ENCODE measurements around the gene EFEMP2. TPM values are rescaled to one million over a fixed set of nuclear protein-coding genes. Genes with fewer than 3 reads are reported as not detected.

Gene EFEMP2
- total and polyA plus RNA-seq, 2 donors (not counting 1 experiment from before 2014, with no cell fraction given) = 9.5 to 14.7 TPM

GRCh38 chr11:65829459-65829858 lies 43.1 kb downstream of the EFEMP2 start:
- intact Hi-C loops (cut with micrococcal nuclease) = no loop called here
- H3K36me3 ChIP-seq (replicated peaks in 1 of 2; ENCODE audit: control extremely low read depth in 1 of 2, control insufficient read depth in 1 of 2, extremely low read depth in 1 of 2, insufficient read depth in 2 of 2, low read length in 1 of 2) = no peaks in the 10 kb centered on the region
- TF ChIP-seq EZH2 (IDR thresholded peaks at IDR 0.05; ENCODE audit: borderline replicate concordance, insufficient read depth, low read depth, low read length, poor library complexity, severe bottlenecking) (no peak), CTCF (IDR thresholded peaks at IDR 0.05) (no peak)
- H3K9me3 Mint-ChIP-seq (ENCODE audit: insufficient read depth) = no peaks in the 10 kb centered on the region
- no peaks in the 10 kb centered on the region for H4K20me1 ChIP-seq (ENCODE audit: control insufficient read depth, insufficient read depth, low read length, poor library complexity, severe bottlenecking)
- no peak overlapping the region for H3K27ac ChIP-seq (ENCODE audit: low read length in 2 of 2)
- no peak overlapping the region for H3K27ac Mint-ChIP-seq
- 91% methylated on average over 3 of the region's 4 CpGs for WGBS (ENCODE audit: insufficient coverage)
- peaks cover 0 to 4% (median 0%) of the 10 kb centered on the region in 4 experiments for H3K27me3 ChIP-seq (replicated peaks in 1 of 4; ENCODE audit: control extremely low read depth in 1 of 4, control insufficient read depth in 3 of 4, insufficient read depth in 4 of 4, low read length in 3 of 4)
- CTCF ChIA-PET = interaction anchor here (0.7 to 1.1 kb wide), 3 partner anchors 10 to 154 kb away, joined by 3 to 4 read pairs (median 3); no protein-coding TSS in a partner anchor
- peaks cover 7% of the 10 kb centered on the region for H3K79me2 ChIP-seq (ENCODE audit: control insufficient read depth, insufficient read depth, low read length)
- no peak overlapping the region for H3K4me2 ChIP-seq (replicated peaks; ENCODE audit: low read depth, low read length, poor library complexity, severe bottlenecking)
- POLR2A ChIA-PET = no interaction called here
- H3K27me3 Mint-ChIP-seq = no peaks in the 10 kb centered on the region
- no peak overlapping the region for H3K4me3 ChIP-seq (ENCODE audit: control extremely low read depth in 1 of 5, extremely low read depth in 1 of 5, insufficient read depth in 1 of 5, low read depth in 2 of 5, low read length in 4 of 5)
- no peak overlapping the region for H2AFZ ChIP-seq (ENCODE audit: insufficient read depth, low read depth, low read length, poor library complexity, severe bottlenecking)
- no peak overlapping the region for H3K4me3 Mint-ChIP-seq
- peaks cover 12 to 15% of the 10 kb centered on the region in 2 donors for H3K4me1 ChIP-seq (ENCODE audit: control insufficient read depth in 2 of 2, insufficient read depth in 2 of 2, low read length in 2 of 2)
- no peak overlapping the region for H3K9ac ChIP-seq (ENCODE audit: low read length)
- no peak for ATAC-seq (ENCODE audit: low read depth)
- H3K9me3 ChIP-seq (ENCODE audit: control extremely low read depth in 1 of 3, control insufficient read depth in 2 of 3, insufficient read depth in 1 of 3, low read length in 2 of 3) = no peaks in the 10 kb centered on the region
- no peak for DNase-seq
- H3K4me1 Mint-ChIP-seq = peaks cover 8% of the 10 kb centered on the region

- WGBS (ENCODE audit: insufficient coverage) = 100% methylated on average over 1 of the region's 8 CpGs
- intact Hi-C loops (cut with micrococcal nuclease) = no loop called here
- Mint-ChIP-seq H3K4me1 (no peaks in the 10 kb centered on the region), H3K9me3 (ENCODE audit: insufficient read depth) (no peaks in the 10 kb centered on the region), H3K27ac (no peak overlapping the region), H3K4me3 (no peak overlapping the region), H3K27me3 (no peaks in the 10 kb centered on the region)
- no peak for TF ChIP-seq CTCF (IDR thresholded peaks at IDR 0.05)
- no peak for TF ChIP-seq EZH2 (IDR thresholded peaks at IDR 0.05; ENCODE audit: borderline replicate concordance, insufficient read depth, low read depth, low read length, poor library complexity, severe bottlenecking)
- H2AFZ ChIP-seq (ENCODE audit: insufficient read depth, low read depth, low read length, poor library complexity, severe bottlenecking) = no peak overlapping the region
- DNase-seq (no peak), ATAC-seq (ENCODE audit: low read depth) (no peak)
- no peak overlapping the region for H3K9ac ChIP-seq (ENCODE audit: low read length)
- ChIA-PET POLR2A (no interaction called here), CTCF (interaction anchor here (0.6 to 1.7 kb wide), 3 partner anchors 9 to 25 kb away, joined by 3 to 5 read pairs (median 3); no protein-coding TSS in a partner anchor)
- no peak overlapping the region for H3K27ac ChIP-seq (ENCODE audit: low read length in 2 of 2)
- no peak overlapping the region for H3K4me3 ChIP-seq (ENCODE audit: control extremely low read depth in 1 of 5, extremely low read depth in 1 of 5, insufficient read depth in 1 of 5, low read depth in 2 of 5, low read length in 4 of 5)
- H3K4me2 ChIP-seq (replicated peaks; ENCODE audit: low read depth, low read length, poor library complexity, severe bottlenecking) = no peak overlapping the region
- H3K27me3 ChIP-seq (replicated peaks in 1 of 4; ENCODE audit: control extremely low read depth in 1 of 4, control insufficient read depth in 3 of 4, insufficient read depth in 4 of 4, low read length in 3 of 4) = no peaks in the 10 kb centered on the region
- H3K79me2 ChIP-seq (ENCODE audit: control insufficient read depth, insufficient read depth, low read length) = no peaks in the 10 kb centered on the region
- H4K20me1 ChIP-seq (ENCODE audit: control insufficient read depth, insufficient read depth, low read length, poor library complexity, severe bottlenecking) = no peaks in the 10 kb centered on the region
- no peaks in the 10 kb centered on the region for H3K9me3 ChIP-seq (ENCODE audit: control extremely low read depth in 1 of 3, control insufficient read depth in 2 of 3, insufficient read depth in 1 of 3, low read length in 2 of 3)
- no peaks in the 10 kb centered on the region for H3K36me3 ChIP-seq (replicated peaks in 1 of 2; ENCODE audit: control extremely low read depth in 1 of 2, control insufficient read depth in 1 of 2, extremely low read depth in 1 of 2, insufficient read depth in 2 of 2, low read length in 1 of 2)
- H3K4me1 ChIP-seq (ENCODE audit: control insufficient read depth in 2 of 2, insufficient read depth in 2 of 2, low read length in 2 of 2) = no peaks in the 10 kb centered on the region
Observed at GRCh38 chr11:65826984-65827735, 45.4 kb downstream of the EFEMP2 start.

Data from B cell (primary cell).